Measurements from ENCODE around the gene TMEM98.
"Not testable (repeated sequence)": the region's sequence is repeated elsewhere in the genome, so short reads cannot be mapped to it uniquely, and the experiment has no call there.

DNA sequence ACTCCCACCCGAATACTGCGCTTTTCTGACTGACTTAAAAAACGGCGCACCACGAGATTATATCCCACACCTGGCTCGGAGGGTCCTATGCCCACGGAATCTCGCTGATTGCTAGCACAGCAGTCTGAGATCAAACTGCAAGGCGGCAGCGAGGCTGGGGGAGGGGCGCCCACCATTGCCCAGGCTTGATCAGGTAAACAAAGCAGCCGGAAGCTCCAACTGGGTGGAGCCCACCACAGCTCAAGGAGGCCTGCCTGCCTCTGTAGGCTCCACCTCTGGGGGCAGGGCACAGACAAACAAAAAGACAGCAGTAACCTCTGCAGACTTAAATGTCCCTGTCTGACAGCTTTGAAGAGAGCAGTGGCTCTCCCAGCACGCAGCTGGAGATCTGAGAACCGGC, 40.5 kb upstream of the TMEM98 start:
- TF ChIP-seq, protein P1, sequence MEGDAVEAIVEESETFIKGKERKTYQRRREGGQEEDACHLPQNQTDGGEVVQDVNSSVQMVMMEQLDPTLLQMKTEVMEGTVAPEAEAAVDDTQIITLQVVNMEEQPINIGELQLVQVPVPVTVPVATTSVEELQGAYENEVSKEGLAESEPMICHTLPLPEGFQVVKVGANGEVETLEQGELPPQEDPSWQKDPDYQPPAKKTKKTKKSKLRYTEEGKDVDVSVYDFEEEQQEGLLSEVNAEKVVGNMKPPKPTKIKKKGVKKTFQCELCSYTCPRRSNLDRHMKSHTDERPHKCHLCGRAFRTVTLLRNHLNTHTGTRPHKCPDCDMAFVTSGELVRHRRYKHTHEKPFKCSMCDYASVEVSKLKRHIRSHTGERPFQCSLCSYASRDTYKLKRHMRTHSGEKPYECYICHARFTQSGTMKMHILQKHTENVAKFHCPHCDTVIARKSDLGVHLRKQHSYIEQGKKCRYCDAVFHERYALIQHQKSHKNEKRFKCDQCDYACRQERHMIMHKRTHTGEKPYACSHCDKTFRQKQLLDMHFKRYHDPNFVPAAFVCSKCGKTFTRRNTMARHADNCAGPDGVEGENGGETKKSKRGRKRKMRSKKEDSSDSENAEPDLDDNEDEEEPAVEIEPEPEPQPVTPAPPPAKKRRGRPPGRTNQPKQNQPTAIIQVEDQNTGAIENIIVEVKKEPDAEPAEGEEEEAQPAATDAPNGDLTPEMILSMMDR (IDR thresholded peaks at IDR 0.05), result not testable (repeated sequence)
- TF ChIP-seq EP300 (IDR thresholded peaks at IDR 0.05); POLR2A (IDR thresholded peaks at IDR 0.05; ENCODE audit: low read depth): not testable (repeated sequence)

Data from esophagus muscularis mucosa (tissue), 4 donors.